HL-60/S4 (cell line): Measurements from ENCODE around the gene MAGEB1.

ENCODE experiments used
- in situ Hi-C: fragments of 300-500 bp; cut with MboI; formaldehyde crosslinking; loops from 2 replicates; pipeline ENCODE4 v1.14.3; 2022; ENCODE audit warnings: low sequenced_read_pairs

The MAGEB1 gene, protein sequence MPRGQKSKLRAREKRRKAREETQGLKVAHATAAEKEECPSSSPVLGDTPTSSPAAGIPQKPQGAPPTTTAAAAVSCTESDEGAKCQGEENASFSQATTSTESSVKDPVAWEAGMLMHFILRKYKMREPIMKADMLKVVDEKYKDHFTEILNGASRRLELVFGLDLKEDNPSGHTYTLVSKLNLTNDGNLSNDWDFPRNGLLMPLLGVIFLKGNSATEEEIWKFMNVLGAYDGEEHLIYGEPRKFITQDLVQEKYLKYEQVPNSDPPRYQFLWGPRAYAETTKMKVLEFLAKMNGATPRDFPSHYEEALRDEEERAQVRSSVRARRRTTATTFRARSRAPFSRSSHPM

DNA sequence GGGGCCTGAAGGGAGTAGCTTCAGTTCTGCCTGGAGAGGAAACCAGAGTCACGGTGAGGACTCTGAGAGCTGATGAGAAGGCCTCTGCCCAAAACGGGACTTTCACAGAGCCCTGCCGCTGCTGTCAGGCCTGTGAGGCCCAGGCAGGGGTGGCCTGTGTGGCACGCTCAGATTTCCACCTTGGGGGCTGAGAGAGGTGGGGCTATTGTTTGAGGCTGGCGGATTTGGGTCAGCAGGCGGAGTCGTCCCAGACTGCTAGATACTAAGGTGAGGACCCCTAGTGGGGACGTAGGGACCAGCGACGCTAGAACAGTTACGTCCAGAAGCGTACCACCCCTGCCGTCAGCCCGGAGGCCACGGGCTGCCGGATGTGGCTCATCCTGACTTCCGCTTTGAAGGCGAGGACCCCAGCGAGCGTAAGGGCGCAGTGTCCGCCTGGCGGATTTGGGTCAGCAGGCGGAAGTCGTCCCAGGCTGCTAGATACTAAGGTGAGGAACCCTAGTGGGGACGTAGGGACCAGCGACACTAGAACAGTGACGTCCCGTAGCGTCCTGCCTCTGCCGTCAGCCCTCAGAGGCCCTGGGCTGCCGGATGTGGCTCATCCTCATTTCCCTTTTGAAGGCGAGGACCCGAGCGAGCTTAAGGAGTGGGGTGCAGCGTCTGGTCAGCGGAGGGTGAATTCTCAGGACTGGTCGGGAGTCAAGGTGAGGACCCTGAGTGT, at the start of gene MAGEB1:
TSS of gene MAGEB1 (plus strand) at position 378 of the 721 bp plus-strand sequence. CDS start 3,348 bp downstream, outside the sequence.
- in situ Hi-C loops = no loop called here

DNA sequence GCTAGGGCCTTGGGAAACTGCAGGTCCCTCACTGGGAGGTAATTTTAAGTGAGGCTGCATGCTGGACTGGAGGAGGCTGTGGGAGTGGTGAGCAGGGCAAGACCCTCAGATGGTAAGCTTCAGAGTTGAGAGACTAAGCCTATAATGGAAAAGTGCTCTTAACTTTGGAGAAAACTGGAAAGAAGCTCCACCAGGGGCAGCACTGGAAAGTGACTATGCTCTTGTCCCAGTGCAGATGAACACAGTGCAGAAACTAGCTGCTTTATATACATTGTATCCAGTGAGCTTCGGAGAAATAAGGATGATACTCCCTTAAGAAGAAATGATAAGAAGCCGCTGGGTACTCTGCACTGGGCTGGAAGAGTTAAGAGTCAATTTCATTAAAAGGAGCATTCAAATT, 34.8 kb upstream of the MAGEB1 start:
- in situ Hi-C loops = no loop called here

DNA sequence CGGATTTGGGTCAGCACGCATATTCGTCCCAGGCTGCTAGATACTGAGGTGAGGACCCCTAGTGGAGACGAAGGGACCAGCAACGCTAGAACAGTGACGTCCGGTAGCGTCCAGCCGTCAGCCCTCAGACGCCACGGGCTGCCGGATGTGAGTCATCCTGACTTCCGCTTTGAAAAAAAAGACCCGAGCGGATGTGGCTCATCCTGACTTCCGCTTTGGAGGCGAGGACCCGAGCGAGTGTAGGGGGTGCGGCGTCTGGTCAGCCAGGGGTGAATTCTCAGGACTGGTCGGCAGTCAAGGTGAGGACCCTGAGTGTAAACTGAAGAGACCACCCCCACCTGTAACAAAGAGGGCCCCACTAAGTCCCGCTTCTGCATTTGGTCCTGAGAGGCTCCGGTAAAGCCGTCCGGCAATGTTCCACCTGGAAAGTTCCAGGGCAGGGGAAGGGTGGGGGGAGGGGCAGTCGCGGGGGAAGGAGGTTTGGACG, 31.5 kb upstream of the MAGEB1 start, which contains the start of gene MAGEB2:
TSS of gene MAGEB2 (plus strand) at position 207 of the 487 bp plus-strand sequence. CDS start 3,018 bp downstream, outside the sequence.
- in situ Hi-C loops = no loop called here

DNA sequence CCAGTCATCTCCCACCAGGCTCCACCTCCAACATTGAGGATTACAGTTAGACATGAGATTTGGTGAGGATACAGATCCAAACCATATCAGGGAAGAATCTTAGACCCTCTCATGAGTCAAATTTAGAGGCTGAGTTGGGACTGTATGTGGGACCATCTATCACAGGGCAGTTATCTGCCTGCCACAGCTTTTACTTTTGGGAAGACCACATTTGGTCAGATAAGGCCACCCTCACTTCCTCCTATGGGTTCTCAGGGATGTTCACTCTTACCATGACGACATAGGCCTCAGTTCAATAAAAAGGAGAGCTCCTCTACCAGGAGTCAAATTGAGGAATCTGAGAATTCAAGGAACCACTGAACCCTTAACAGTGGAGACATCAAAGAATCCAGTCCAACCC, 29.5 kb upstream of the MAGEB1 start:
- in situ Hi-C loops = no loop called here

- in situ Hi-C loops = no loop called here
Observed at GRCh38 chrX:30219372-30219771, 27.6 kb upstream of the MAGEB1 start.

DNA sequence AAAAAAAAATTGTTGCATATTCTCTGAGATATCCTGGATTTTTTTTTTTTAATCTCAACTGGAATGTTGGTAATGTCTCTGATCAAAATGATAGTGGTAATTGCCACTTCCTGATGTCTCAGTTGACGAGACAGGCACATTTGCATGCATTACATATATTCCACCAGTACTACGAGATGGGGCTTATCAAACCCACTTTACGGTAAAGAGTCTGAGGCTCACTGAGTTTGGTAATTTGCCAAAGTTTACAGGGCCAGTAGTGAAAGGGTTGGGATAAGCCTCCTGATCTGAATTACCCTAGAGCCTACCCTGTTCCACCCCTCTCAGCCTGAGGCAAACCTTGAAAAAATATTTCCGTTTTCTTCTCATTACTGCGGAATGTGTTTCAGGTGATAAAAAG, 26.3 kb upstream of the MAGEB1 start:
- in situ Hi-C loops = no loop called here

GRCh38 chrX:30224536-30224935, 22.4 kb upstream of the MAGEB1 start:
- in situ Hi-C loops = no loop called here

- in situ Hi-C loops = no loop called here
Observed at GRCh38 chrX:30228526-30228925, 18.4 kb upstream of the MAGEB1 start.

DNA sequence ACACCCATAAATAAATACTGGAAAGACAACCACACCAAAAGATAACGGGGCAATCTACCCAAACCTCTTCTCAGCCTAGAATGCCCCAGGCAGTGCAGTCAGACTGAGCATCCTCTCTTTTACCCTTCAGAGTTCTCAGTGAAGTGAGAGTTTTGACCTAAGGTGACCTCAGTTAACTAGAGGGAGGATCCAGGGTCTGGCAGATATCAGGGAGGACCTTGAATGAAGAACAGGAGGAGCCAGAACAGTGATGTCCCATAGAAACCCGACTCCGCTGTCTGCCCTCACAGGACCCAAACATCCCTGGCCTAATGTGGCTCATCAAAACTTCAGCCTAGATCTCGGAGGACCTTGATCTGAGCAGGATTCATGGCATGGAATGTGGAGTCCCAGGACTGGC, 16.6 kb upstream of the MAGEB1 start, which contains the start of gene MAGEB3:
TSS of gene MAGEB3 (plus strand) at position 263 of the 400 bp plus-strand sequence. CDS start 5,268 bp downstream, outside the sequence.
- in situ Hi-C loops = no loop called here

DNA sequence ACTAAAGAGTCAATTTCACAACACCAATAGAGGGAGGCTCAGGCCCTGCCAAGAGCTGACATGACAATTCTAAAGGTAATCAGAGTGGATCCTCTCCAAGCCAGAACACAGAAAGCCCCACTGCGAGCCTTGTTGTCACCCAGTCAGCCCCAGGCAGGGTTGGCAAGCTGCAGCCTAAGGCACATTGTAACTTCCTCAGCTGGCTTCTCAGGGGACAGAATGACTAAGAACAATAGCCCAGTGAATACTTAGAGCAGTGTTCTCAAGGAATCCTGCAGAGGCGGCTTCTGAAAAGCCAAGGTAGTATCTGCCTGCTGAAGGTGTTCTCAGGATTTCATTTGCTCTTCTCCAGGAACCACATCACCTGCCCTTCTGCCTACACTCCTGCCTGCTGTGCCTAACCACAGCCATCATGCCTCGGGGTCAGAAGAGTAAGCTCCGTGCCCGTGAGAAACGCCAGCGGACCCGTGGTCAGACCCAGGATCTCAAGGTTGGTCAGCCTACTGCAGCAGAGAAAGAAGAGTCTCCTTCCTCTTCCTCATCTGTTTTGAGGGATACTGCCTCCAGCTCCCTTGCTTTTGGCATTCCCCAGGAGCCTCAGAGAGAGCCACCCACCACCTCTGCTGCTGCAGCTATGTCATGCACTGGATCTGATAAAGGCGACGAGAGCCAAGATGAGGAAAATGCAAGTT, 5.1 kb upstream of the MAGEB1 start, which contains the start of gene MAGEB4:
TSS of gene MAGEB4 (plus strand) at position 277 of the 692 bp plus-strand sequence. CDS start at position 413, 136 bp downstream.
- in situ Hi-C loops = no loop called here

GRCh38 chrX:30248854-30249253, 1.9 kb downstream of the MAGEB1 start:
- in situ Hi-C loops = no loop called here

GRCh38 chrX:30253257-30253656, 6.3 kb downstream of the MAGEB1 start:
- in situ Hi-C loops = no loop called here

DNA sequence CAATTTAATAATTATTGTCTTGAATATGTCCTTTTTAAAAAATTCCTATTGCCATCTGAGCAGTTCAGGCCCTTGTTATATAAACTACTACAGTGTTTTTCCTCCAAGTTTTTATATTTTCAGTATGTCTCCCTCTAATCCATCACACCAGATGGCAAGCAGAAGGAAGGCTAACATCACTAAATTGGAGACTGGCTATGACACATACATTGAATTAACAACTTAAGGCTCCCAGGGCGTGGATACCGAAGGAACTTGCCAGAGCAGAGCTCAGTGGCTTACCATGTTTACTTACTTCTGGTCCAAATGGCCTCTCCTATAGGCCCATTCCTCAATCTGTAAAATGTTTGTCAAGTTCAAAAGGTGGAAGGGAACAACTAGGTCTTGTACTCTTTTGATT, 13.0 kb downstream of the MAGEB1 start:
- in situ Hi-C loops = no loop called here

GRCh38 chrX:30261012-30261411, 14.1 kb downstream of the MAGEB1 start:
- in situ Hi-C loops = no loop called here

DNA sequence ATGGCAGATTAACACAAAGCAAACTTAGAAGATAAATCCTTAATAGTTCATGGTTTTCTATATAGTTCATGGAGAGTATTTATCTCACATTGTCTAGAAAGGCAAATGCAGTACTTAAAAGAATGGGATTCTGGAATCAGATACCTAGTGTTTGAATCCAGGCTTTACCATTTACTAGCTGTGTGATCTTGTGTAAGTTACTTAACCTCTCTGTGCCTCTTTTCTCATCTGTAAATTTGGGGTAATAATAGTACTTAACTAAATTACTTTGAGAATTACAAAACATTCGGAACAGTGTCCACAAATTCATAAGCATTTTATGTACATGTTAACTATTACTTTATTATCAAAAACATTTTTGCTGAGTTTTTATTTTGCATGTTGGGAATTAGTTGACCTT, 15.8 kb downstream of the MAGEB1 start:
- in situ Hi-C loops = no loop called here

DNA sequence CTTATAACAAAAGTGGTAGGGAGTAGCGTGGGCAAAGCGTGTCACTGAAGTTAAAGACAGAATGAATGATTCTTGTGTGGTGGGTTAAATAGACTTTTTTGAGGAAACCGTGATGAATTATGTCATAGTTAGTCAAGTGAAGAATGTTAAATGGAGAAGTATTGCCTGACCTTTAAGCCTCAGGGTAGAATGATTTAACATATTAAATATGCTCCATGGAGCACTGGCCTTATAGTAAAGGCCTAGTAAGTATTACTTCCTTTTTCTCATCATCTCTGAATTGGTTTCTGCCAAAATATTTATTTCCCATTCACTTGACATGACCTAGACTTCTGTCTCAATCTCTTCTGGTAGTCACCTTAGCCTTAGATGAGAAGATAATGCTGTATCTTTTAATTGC, 23.7 kb downstream of the MAGEB1 start:
- in situ Hi-C loops = no loop called here

DNA sequence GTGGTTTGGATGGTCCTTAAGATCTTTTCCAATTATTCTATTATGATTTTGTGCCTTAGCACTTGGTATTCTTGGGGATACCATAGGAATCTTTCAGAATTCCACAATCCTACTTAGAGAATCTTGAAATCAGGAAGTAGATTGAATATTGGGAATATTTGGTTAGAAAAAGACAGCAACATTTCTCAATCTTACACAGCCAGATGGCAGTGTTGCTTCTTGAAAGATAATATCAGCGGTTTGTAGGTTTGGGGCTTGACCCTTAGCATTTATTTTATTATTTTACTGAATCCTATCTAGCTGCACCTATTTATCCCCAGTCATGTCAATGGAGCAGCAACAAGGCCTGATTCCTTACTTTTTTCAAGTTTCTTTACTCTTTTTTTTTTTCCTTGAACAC, 28.6 kb downstream of the MAGEB1 start:
- in situ Hi-C loops = no loop called here

DNA sequence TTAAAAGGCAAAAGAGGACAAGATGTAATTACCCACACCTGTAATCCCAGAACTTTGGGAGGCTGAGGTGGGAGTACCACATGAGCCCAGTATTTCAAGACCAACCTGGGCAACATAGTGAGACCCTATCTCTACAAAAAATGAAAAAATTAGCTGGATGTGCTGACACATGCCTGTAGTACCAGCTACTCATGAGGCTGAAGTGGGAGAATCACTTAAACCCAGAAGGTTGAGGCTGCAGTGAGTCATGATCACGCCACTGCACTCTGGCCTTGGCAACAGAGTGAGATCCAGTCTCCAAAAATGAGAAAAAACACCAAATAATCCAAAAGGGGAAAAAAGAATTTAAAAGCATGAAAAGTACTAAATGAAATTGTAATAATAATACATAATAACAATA, 31.4 kb downstream of the MAGEB1 start:
- in situ Hi-C loops = no loop called here

GRCh38 chrX:30280428-30280827, 33.5 kb downstream of the MAGEB1 start:
- in situ Hi-C loops = no loop called here

DNA sequence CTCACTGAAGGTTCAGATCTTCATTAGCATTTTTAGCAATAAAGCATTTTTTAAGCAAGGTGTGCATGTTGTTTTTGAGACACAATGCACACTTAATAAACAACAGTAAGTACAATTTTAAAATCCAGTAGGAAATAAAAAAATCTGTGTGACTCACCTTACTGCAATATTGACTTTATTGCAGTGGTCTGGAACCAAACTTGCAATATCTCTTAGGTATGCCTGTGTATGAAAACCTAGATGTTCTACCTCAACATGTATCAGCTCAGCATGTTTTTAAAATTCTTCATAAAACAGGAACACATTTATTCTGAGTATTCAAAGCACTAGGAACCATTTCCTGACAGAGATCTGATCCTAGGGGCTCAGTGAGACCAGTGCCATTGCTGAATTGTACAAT, 35.6 kb downstream of the MAGEB1 start:
- in situ Hi-C loops = no loop called here
